Astrocyte of the cerebellum (primary cell): Measurements from ENCODE around the gene CCK.

Source experiments
- DNase-seq: peaks from one replicate; pipeline ENCODE4 v3.0.0-alpha.2; 2011; ENCODE audit warnings: low read depth
- H3K4me3 ChIP-seq: 2 replicates; pipeline ENCODE4 v1.5.1; 2011; ENCODE audit warnings: mild to moderate bottlenecking, low read depth, low read length, moderate library complexity
- CTCF ChIP-seq: IDR thresholded peaks from 2 replicates; pipeline ENCODE4 v1.5.1; 2012; ENCODE audit warnings: low read length, low read depth, moderate library complexity, mild to moderate bottlenecking; ENCODE audit errors: missing control alignments
- in situ Hi-C: cut with HindIII; loops from 2 replicates; pipeline ENCODE4 v1.10.0; 2017; ENCODE audit warnings: low sequenced_read_pairs

Gene CCK

GRCh38 chr3:42214565-42215283 lies 51.3 kb downstream of the CCK start:
- H3K4me3 ChIP-seq: no peak overlapping the region
- no peak for TF ChIP-seq CTCF
- in situ Hi-C loops: no loop called here
- DNase-seq: no peak

DNA sequence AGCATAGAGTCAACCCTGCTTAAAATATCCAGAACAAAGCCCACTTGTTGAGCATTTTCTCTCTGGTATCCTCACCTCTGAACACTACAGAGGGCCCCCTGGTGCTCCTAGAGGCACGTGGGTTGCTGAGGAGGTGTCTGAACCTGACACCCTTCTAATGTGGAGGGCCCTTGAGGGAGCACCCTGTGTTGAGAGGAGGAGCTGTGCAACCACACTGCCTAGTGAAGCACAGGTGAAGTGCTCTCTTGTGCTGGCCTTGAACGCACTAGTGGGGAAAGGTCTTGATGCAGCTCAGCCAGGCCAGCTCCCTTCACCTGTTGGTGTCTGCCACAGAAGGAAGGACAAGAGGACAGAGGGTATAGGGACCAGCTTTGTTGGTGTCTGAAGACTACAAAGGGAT lies 51.9 kb downstream of the CCK start:
- no peak for TF ChIP-seq CTCF
- in situ Hi-C loops: no loop called here
- no peak for DNase-seq
- no peak overlapping the region for H3K4me3 ChIP-seq

GRCh38 chr3:42213417-42213816 lies 52.6 kb downstream of the CCK start:
- no peak for TF ChIP-seq CTCF
- H3K4me3 ChIP-seq: no peak overlapping the region
- DNase-seq: no peak
- in situ Hi-C loops: no loop called here

DNA sequence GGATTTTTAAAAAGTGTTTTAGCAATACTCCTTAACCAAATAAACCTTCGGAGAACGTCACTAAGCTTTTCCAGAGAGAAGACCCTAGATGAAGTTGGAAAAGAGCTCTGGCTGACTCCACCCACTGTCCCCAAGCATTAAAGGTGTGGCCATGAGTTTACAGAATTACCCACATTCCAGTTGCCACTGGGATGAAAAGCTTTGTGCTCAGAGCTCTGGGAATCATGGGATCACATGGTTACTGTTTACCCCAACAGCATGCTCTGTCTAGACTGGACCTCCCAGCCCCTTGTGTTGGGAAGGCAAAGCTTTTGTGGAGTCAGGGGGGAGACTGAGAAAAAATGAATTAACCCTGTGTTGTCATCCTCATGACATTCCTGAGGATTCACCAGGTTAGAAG lies 55.3 kb downstream of the CCK start:
- TF ChIP-seq CTCF: no peak
- in situ Hi-C loops: no loop called here
- no peak overlapping the region for H3K4me3 ChIP-seq
- no peak for DNase-seq

DNA sequence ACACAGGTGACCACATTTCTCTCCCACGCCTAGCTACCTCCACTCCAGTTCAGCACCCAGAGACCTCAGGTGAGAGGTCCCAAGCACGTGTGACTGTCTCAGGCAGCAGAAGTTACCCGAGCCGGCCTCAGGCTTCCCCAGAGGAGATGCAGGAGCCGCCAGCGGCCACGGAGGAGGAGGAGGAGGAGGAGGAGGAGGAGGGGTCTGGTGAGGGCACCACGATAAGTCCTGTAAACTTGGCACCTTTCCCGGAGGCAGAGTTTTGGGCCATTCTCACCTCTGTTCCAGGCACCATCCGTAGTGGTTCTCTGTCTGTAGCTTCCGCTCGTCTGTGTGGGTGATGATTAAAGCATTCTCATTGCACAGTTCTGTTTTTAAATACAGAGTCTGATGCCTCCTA lies 56.1 kb downstream of the CCK start:
- in situ Hi-C loops: no loop called here
- no peak overlapping the region for H3K4me3 ChIP-seq
- DNase-seq: no peak
- no peak for TF ChIP-seq CTCF
